ENCODE data around the gene ALK.

GRCh38 chr2:29519338-29519925 lies 402.0 kb downstream of the ALK start:
- no peak for TF ChIP-seq CTCF (IDR thresholded peaks at IDR 0.05)
- TF ChIP-seq POLR2A (IDR thresholded peaks at IDR 0.05) = no peak
